HEK293 (cell line): Measurements from ENCODE around the gene ZNF146.

ENCODE experiments used
- CTCF ChIA-PET: fragments of 350-600 bp; formaldehyde crosslinking; extraction: SDS; loops from one replicate; lab custom pipeline; 2021; ENCODE audit warnings: antibody characterized with exemption; lab: Yijun Ruan, JAX
- POLR2A ChIA-PET: fragments of 300-600 bp; formaldehyde crosslinking; extraction: SDS; loops from one replicate; lab custom pipeline; 2020; ENCODE audit warnings: antibody characterized with exemption, inconsistent platforms; lab: Yijun Ruan, JAX
- H3K27ac ChIP-seq: fragments of 200-500 bp; sonication (Bioruptor generic); 2 replicates; pipeline ENCODE4 v1.5.1; 2014; ENCODE audit warnings: low read depth, low read length, control low read depth, inconsistent platforms; ENCODE audit errors: extremely low read depth
- H3K36me3 ChIP-seq, 2 experiments: fragments of 200-500 bp in 1 of 2; sonication (Bioruptor generic) in 1 of 2; 1 replicate in 1 of 2; 2 replicates in 1 of 2; pipeline ENCODE4 v1.5.1; 2014 to 2017; ENCODE audit warnings: inconsistent platforms in 2 of 2, low read length in 2 of 2; ENCODE audit not compliant: control insufficient read depth in 2 of 2, insufficient read depth in 1 of 2
- H3K4me1 ChIP-seq: fragments of 200-500 bp; sonication (Bioruptor generic); 2 replicates; pipeline ENCODE4 v1.5.1; 2014; ENCODE audit warnings: mild to moderate bottlenecking, low read length, inconsistent platforms; ENCODE audit not compliant: control insufficient read depth, insufficient read depth
- H3K4me3 ChIP-seq: 2 replicates; pipeline ENCODE4 v1.5.1; 2011; ENCODE audit warnings: low read depth, mild to moderate bottlenecking, control low read depth, low read length, moderate library complexity
- H3K9me3 ChIP-seq: fragments of 200-500 bp; sonication (Bioruptor generic); 2 replicates; pipeline ENCODE4 v1.5.1; 2014; ENCODE audit warnings: low read depth, low read length, inconsistent platforms; ENCODE audit not compliant: control insufficient read depth, insufficient read depth
- CTCF ChIP-seq: fragments of 450-650 bp; formaldehyde crosslinking; IDR thresholded peaks from 2 replicates; pipeline ENCODE4 v1.5.1; 2016; ENCODE audit warnings: missing biosample characterization, missing genetic modification characterization
- GFI1B ChIP-seq: fragments of 450-650 bp; formaldehyde crosslinking; IDR thresholded peaks from 2 replicates; pipeline ENCODE4 v1.5.1; 2016; ENCODE audit warnings: missing biosample characterization, missing genetic modification characterization
- KLF1 ChIP-seq: fragments of 450-650 bp; formaldehyde crosslinking; IDR thresholded peaks from 2 replicates; pipeline ENCODE4 v1.5.1; 2016; ENCODE audit warnings: missing biosample characterization, missing genetic modification characterization
- PRDM4 ChIP-seq: fragments of 450-650 bp; formaldehyde crosslinking; IDR thresholded peaks from 2 replicates; pipeline ENCODE4 v1.5.1; 2017; ENCODE audit warnings: missing biosample characterization, missing genetic modification characterization
- RBAK ChIP-seq: fragments of 450-650 bp; formaldehyde crosslinking; IDR thresholded peaks from 2 replicates; pipeline ENCODE4 v1.5.1; 2016; ENCODE audit warnings: missing biosample characterization, missing genetic modification characterization
- SETDB1 ChIP-seq: IDR thresholded peaks from one replicate; pipeline ENCODE4 v1.6.1; 2017; ENCODE audit warnings: mild to moderate bottlenecking, low read length, moderate library complexity, mixed read lengths; ENCODE audit not compliant: insufficient read length
- TSHZ1 ChIP-seq: fragments of 450-650 bp; formaldehyde crosslinking; IDR thresholded peaks from 2 replicates; pipeline ENCODE4 v1.5.1; 2016; ENCODE audit warnings: missing biosample characterization, missing genetic modification characterization, borderline replicate concordance
- ZBTB44 ChIP-seq: fragments of 450-650 bp; IDR thresholded peaks from 2 replicates; pipeline ENCODE4 v1.5.1; 2018; ENCODE audit warnings: missing biosample characterization, mild to moderate bottlenecking, missing genetic modification characterization
- ZNF132 ChIP-seq: fragments of 450-650 bp; formaldehyde crosslinking; IDR thresholded peaks from 2 replicates; pipeline ENCODE4 v1.5.1; 2017; ENCODE audit warnings: missing biosample characterization, missing genetic modification characterization, borderline replicate concordance
- ZNF133 ChIP-seq: fragments of 450-650 bp; formaldehyde crosslinking; IDR thresholded peaks from 2 replicates; pipeline ENCODE4 v1.5.1; 2016; ENCODE audit warnings: missing biosample characterization, missing genetic modification characterization
- ZNF16 ChIP-seq: fragments of 450-650 bp; formaldehyde crosslinking; IDR thresholded peaks from 2 replicates; pipeline ENCODE4 v1.5.1; 2016; ENCODE audit warnings: low read depth, missing biosample characterization, missing genetic modification characterization
- ZNF23 ChIP-seq: fragments of 450-650 bp; formaldehyde crosslinking; IDR thresholded peaks from 2 replicates; pipeline ENCODE4 v1.5.1; 2016; ENCODE audit warnings: missing biosample characterization, missing genetic modification characterization, borderline replicate concordance
- ZNF26 ChIP-seq: fragments of 450-650 bp; formaldehyde crosslinking; IDR thresholded peaks from 2 replicates; pipeline ENCODE4 v1.5.1; 2016; ENCODE audit warnings: missing biosample characterization, missing genetic modification characterization
- ZNF302 ChIP-seq: fragments of 450-650 bp; formaldehyde crosslinking; IDR thresholded peaks from 2 replicates; pipeline ENCODE4 v1.5.1; 2016; ENCODE audit warnings: missing biosample characterization, missing genetic modification characterization, low read depth
- ZNF398 ChIP-seq: fragments of 450-650 bp; formaldehyde crosslinking; IDR thresholded peaks from 2 replicates; pipeline ENCODE4 v1.5.1; 2017; ENCODE audit warnings: missing biosample characterization, missing genetic modification characterization
- ZNF48 ChIP-seq: fragments of 450-650 bp; formaldehyde crosslinking; IDR thresholded peaks from 2 replicates; pipeline ENCODE4 v1.5.1; 2016; ENCODE audit warnings: missing biosample characterization, missing genetic modification characterization
- ZNF510 ChIP-seq: fragments of 450-650 bp; formaldehyde crosslinking; IDR thresholded peaks from 2 replicates; pipeline ENCODE4 v1.5.1; 2018; ENCODE audit warnings: mild to moderate bottlenecking, missing genetic modification characterization, missing biosample characterization; ENCODE audit not compliant: insufficient replicate concordance
- ZNF549 ChIP-seq: fragments of 450-650 bp; IDR thresholded peaks from 2 replicates; pipeline ENCODE4 v1.5.1; 2018; ENCODE audit warnings: missing biosample characterization, missing genetic modification characterization, mild to moderate bottlenecking, inconsistent platforms, moderate library complexity
- ZNF621 ChIP-seq: fragments of 450-650 bp; formaldehyde crosslinking; IDR thresholded peaks from 2 replicates; pipeline ENCODE4 v1.5.1; 2017; ENCODE audit warnings: missing biosample characterization, missing genetic modification characterization
- ZNF639 ChIP-seq: fragments of 450-650 bp; formaldehyde crosslinking; IDR thresholded peaks from 2 replicates; pipeline ENCODE4 v1.5.1; 2016; ENCODE audit warnings: missing biosample characterization, missing genetic modification characterization
- ZSCAN30 ChIP-seq: fragments of 450-650 bp; IDR thresholded peaks from 2 replicates; pipeline ENCODE4 v1.5.1; 2018; ENCODE audit warnings: missing biosample characterization, mild to moderate bottlenecking, missing genetic modification characterization, moderate library complexity

ZNF146 gene

GRCh38 chr19:36236304-36236945, 21.5 kb downstream of the ZNF146 start (continued):
- TF ChIP-seq TSHZ1 (tag by site-specific recombination) (no peak), ZNF132 (tag by site-specific recombination) (no peak), ZNF639 (tag by site-specific recombination) (no peak), PRDM4 (tag by site-specific recombination) (no peak), ZNF16 (tag by site-specific recombination) (no peak), CTCF (tag by site-specific recombination) (no peak)

- H3K4me1 ChIP-seq = no peaks in the 10 kb centered on the region
- POLR2A ChIA-PET = interaction anchor here (1.4 kb wide), 1 partner anchor 22 kb away, joined by 4 read pairs; the partner anchor contains the start of genes ZNF146 and ZNF565
- no peak overlapping the region for H3K4me3 ChIP-seq
- H3K9me3 ChIP-seq = peaks cover 54% of the 10 kb centered on the region
- H3K36me3 ChIP-seq = peaks cover 72 to 93% of the 10 kb centered on the region in 2 experiments
- CTCF ChIA-PET = interaction anchor here (0.6 kb wide), 1 partner anchor 646 kb away, joined by 3 read pairs; no protein-coding TSS in a partner anchor
- no peak overlapping the region for H3K27ac ChIP-seq
- no peak for TF ChIP-seq ZNF48 (tag by site-specific recombination)
- no peak for TF ChIP-seq ZNF23 (tag by site-specific recombination)
- no peak for TF ChIP-seq RBAK (tag by site-specific recombination)
- no peak for TF ChIP-seq ZNF398
- no peak for TF ChIP-seq ZNF549 (tag by site-specific recombination)
- no peak for TF ChIP-seq ZNF510
- TF ChIP-seq KLF1 (tag by site-specific recombination) = no peak
- TF ChIP-seq ZNF133 = no peak
- TF ChIP-seq GFI1B = no peak
- TF ChIP-seq ZBTB44 = no peak
- no peak for TF ChIP-seq ZNF621 (tag by site-specific recombination)
- peak; percentile 77 for TF ChIP-seq SETDB1
- no peak for TF ChIP-seq ZNF26 (tag by site-specific recombination)
- TF ChIP-seq ZNF302 = no peak
- TF ChIP-seq ZSCAN30 = peak; percentile 20; the same call in 1 of the 2 replicates
Measured at GRCh38 chr19:36236946-36237310, 22.0 kb downstream of the ZNF146 start.
